Superior temporal gyrus (tissue), 1 donor: ENCODE data around the gene MORN2.
"Not testable (repeated sequence)": the region's sequence is repeated elsewhere in the genome, so short reads cannot be mapped to it uniquely, and the experiment has no call there.

ENCODE experiments used
- DNase-seq: peaks from one replicate; pipeline ENCODE4 v3.0.0-alpha.2; 2016; ENCODE audit errors: extremely low spot score

The MORN2 gene

GRCh38 chr2:38875576-38876367 is at the start of gene MORN2, which contains the start of gene DHX57:
Gene MORN2 (plus strand): TSS chr2:38875976.
Gene DHX57 (minus strand): TSS chr2:38875934. CDS start chr2:38868405, 7,529 bp downstream.
- DNase-seq, result peak; percentile 87

- not testable (repeated sequence) for DNase-seq
Observed at GRCh38 chr2:38827539-38828145, 48.1 kb upstream of the MORN2 start.

- no peak for DNase-seq
Observed at GRCh38 chr2:38828460-38828859, 47.3 kb upstream of the MORN2 start.

DNA sequence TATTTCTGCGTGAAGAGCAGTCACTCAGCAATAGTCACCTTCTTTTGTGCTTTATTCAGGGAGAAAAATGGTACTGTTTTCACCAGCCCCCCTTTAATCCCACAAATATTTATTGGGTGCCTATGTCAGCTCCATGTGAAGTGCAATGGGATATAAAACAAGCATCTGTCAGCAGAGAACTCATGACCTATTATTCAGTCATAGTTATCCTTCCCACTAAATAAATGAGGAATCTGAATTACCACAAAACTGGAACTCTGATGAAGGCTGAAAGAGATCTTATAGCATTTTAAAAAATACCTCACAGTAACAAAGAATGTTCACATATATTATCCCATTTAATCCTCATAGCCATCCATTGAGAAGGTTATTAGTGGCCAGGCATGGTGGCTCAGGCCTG is 45.8 kb upstream of the MORN2 start:
- no peak for DNase-seq

- DNase-seq, result no peak
Observed at GRCh38 chr2:38830526-38831159, 45.1 kb upstream of the MORN2 start.

- DNase-seq, result no peak
Observed at GRCh38 chr2:38835015-38835601, 40.7 kb upstream of the MORN2 start.

GRCh38 chr2:38835990-38836389 is 39.8 kb upstream of the MORN2 start:
- no peak for DNase-seq

DNA sequence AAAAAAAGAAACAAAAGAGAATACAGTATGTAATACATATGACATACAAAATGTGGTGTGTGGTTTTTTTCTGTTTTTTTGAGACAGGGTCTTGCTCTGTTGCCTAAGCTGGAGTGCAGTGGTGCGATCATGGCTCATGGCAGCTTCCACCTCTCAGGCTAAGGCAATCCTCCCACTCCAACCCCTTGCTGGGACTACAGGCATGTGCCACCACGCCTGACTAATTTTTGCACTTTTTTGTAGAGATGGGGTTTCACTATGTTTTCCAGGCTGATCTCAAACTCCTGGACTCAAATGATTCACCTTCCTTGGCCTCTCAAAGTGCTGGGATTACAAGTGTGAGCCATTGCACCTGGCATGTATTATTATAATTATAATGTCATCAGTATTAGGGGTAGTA is 39.0 kb upstream of the MORN2 start:
- no peak for DNase-seq

GRCh38 chr2:38850045-38850444 is 25.7 kb upstream of the MORN2 start:
- DNase-seq, result no peak

- no peak for DNase-seq
Observed at GRCh38 chr2:38856165-38856564, 19.6 kb upstream of the MORN2 start.

GRCh38 chr2:38862476-38862875 is 13.3 kb upstream of the MORN2 start:
- DNase-seq, result no peak

GRCh38 chr2:38863061-38863695 is 12.6 kb upstream of the MORN2 start:
- no peak for DNase-seq

DNA sequence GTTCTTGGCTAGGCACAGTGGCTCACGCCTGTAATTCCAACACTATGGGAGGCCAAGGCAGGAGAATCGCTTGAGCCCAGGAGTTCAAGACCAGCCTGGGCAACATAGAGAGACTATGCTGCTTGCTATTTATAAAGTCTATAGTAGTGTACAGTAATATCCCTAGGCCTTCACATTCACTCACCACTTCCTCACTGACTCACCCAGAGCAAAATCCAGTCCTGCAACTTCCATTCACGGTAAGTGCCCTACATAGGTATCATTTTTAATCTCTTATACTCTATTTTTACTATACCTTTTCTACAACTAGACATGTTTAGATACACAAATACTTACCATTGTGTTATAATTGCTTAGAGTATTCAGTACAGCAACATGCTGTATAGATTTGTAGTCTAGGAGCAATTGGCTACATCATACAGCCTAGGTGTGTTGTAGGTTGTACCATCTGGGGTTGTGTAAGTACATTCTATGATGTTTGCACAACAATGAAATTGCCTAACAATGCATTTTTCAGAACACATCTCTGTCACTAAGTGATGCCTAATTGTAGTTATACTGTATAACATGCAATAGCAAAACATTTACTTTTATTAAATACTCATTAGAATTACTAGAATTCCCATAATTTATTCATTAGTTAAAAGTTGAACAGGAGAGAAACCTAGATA is 8.9 kb upstream of the MORN2 start:
- DNase-seq, result no peak

GRCh38 chr2:38871432-38871831 is 4.3 kb upstream of the MORN2 start:
- DNase-seq, result no peak

DNA sequence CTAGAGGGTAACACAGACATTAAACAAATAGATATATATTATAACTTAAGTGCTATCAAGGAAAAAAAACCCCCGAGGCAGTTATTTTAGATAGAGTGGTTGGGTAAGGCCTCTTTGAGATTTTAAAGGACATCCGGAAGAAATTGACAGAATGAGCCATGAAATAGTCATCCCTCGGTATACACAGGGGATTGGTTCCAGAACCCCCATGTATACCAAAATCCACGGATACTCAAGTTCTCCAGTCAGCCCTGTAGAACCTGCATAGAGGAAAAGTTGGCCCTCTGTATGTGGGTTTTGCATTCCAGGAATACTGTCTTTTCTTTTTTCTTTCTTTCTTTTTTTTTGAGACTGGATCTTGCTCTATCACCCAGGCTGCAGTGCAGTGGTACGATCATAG is 2.0 kb upstream of the MORN2 start:
- DNase-seq, result no peak

DNA sequence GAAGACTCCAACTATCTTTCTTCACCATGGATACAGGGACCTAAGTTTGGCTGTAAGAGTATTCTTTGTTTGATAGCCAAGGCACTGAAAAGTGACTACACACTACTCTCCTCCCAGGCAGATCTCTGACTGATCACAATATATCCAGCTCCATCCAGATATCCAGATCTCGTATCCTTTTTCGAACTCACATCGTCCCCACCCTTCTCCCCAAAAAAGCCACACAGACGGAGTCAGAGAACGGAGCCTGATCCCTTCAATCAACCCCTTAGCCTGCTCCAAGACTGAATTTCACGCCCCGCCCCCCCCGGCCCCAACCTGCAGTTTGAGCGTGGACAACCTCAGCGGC is 575 bp upstream of the MORN2 start:
- DNase-seq, result peak; percentile 29

DNA sequence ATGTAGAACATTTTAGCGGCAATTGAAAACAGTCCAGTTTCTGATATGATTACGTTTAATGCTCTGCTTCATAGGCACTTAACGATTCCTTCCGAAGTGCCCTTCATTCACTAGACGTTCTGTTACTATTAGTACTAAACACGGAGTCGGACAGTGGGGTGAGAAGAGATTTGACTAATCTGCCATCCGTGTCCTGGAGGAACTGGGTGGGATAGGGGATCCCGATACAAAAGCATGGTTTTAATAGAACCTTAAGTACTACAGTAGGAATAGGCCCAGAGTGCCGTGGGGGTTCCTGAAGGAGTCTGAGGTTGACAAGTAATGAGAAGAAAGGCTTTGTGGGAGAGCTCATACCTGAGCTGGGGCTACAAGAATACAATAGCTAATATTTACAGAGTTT is 631 bp downstream of the MORN2 start:
- DNase-seq, result no peak

DNA sequence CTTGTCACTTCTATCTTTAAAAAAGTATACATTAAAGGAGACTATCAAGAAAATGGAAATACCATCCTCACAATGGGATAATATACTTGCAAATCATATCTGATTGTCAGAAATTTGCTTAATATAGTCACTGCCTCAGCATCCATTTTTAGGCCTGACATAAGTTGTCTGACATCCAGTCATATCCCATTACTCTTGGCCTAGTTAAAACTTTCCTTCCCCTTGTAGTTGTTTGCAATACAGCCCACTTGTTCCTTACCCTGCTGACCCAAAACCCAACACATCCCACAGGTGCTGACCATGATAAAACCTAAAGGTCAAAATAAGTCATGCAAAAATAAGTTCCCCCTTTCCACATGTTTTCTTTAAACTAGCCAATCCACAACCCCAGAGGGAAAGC is 10.3 kb downstream of the MORN2 start:
- no peak for DNase-seq

GRCh38 chr2:38887347-38887746 is 11.6 kb downstream of the MORN2 start:
- no peak for DNase-seq

DNA sequence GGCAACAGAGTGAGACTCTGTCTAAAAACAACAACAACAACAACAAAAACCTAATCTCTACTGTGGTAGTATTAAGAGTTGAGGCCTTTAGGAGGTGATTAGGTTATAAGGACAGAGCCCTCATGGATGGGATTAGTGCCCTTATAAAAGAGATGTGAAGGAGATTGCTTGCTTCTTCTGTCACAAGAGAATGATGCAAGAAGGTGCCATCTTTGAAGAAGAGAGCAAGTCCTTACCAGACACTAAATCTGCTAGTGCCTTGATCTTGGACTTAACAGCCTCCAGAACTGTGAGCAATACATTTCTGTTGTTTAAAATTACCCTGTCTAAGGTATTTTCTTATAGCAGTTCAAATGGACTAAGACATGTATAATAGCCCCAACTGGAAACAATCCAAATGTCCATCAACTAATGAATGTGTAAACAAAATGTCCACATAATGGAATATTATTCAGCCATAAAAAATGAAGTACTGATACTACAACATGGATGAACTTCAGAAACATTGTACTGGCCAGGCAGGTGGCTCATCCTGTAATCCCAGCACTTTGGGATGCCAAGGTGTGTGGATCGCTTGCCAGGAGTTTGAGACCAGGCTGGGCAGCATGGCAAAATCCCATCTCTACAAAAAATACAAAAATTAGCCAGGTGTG is 12.3 kb downstream of the MORN2 start:
- no peak for DNase-seq

- no peak for DNase-seq
Observed at GRCh38 chr2:38889045-38889444, 13.3 kb downstream of the MORN2 start.
